GM21786 (cell line): ENCODE data around the gene LZTR1.

ENCODE experiments used
- ATAC-seq: cut with Tn5 transposase; IDR thresholded peaks from one replicate; pipeline ENCODE4 v1.9.1; 2021; ENCODE audit not compliant: unreplicated experiment

LZTR1 gene

DNA sequence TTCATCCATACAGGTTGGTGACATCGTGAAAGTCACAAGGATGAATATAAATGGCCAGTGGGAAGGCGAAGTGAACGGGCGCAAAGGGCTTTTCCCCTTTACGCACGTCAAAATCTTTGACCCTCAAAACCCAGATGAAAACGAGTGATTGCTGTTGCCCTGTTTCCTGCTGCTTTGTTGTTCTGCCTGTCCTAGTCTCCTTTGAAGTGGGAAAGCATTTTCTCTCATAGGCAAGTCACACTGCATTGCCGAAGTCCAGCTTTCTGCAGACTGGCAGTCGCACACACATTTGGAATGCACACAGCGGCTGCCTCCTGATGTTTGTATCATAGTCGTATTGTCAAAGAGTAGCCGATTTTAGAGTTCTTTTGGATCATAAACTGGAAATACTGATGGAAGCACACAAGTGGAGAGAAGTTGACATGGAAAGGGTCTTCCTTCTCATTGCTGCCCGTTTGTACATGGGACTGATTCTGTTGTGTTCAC is 32.4 kb upstream of the LZTR1 start:
- ATAC-seq: no peak

DNA sequence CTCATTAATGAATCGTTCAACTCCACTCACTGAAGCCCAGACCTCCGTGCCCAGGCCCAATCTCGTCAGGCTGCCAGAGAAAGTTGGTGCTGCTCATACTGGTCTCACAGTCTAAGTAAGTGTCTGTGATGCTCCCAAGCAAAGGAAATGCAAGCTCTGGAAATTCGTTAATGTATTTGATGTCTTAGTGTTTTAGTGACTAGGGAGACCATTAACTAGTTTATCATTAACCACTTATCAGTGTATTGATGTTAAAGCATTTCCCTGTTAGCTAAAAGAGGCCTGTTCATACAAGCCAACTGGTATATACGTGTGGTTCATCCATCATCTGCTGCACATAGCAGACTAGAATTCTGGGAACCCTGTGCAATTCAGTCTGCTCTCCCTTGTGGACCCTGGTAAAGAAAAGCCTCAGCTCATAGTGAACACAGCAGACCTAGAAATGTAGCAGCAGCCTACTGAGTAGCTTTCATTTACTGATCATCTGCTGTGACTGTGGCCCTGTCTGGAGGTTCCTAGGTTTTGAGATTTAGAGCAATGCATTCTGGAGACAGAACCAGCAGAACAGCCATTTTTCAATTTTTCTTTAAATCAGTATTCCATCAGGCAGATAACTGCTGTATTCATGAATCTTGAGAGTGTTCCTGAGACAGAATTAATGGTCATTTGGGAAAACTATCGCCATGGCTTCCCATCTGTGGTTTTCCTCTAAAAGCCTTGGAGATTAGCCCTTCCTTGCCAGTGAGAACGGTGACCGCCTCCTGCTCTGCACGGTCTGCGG is 30.8 kb upstream of the LZTR1 start:
- no peak for ATAC-seq

DNA sequence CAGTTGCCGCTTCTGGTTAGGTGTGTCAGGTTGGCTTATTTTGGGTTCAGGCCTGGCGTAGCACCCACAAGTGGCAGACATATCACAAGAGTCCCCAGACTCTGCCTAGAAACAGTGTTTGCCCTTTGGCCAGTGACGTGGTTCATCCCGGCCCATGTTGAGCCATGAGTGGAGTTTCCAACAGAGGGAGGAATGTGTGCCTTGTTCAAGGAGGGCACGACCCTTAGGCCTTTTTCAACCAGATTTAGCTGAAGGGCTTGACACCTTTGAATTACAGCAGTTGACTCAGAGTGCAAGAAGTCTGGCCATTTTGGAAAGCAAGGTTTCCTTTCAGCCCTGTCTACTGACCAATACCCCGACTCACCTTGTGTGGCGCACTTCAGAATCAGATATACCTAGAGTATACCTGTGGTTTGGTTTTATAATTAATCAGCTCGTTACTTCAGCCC is 30.1 kb upstream of the LZTR1 start:
- no peak for ATAC-seq

DNA sequence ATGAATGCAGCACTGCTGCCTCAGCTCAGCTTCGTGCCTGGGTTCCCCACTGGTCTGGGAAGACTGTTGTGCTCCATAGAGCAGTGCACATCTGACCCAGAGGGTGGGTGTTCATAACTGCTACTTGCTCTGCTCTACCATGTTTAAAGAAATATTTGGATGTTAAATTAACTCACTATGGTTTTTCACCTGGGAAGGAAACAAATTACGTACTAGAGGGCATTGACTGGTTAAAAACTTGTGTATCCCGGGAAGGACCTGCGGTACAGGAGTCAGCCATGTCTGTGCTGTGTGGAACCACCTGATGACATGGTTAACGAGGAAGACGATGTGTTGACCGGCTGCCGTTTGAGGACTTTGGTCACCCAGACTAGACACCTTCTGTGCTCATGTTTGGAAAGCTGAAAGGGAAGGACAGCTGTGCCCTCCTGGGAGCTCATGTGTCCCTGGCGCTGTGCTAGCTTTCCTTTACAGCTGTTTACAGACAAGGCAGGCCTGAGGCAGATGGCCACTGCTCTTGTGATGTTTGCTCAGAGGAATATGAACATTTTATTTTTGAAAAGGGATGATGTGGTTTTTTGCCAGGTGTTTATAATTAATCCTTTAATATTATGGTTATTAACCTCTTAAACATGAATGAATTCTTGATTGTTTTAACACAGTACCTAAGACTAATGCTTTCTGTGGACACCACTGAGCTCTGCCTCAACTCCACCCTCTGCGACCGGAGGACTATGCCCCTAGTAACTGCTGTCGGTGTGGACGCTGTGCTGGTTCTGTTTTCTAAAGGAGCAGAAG is 29.4 kb upstream of the LZTR1 start:
- ATAC-seq: no peak

DNA sequence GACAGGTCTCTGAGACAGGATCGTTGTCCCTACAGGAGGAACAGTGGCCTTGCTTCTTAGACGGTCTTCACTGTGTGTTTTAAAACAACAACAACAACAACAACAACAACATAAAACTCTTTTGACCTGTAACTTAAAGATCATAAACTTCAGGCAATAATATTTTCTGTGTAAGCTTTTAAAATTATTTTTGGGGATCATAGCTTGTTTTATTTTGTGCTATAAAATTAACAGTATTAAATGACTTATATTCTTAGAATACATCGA is 28.8 kb upstream of the LZTR1 start:
- no peak for ATAC-seq

DNA sequence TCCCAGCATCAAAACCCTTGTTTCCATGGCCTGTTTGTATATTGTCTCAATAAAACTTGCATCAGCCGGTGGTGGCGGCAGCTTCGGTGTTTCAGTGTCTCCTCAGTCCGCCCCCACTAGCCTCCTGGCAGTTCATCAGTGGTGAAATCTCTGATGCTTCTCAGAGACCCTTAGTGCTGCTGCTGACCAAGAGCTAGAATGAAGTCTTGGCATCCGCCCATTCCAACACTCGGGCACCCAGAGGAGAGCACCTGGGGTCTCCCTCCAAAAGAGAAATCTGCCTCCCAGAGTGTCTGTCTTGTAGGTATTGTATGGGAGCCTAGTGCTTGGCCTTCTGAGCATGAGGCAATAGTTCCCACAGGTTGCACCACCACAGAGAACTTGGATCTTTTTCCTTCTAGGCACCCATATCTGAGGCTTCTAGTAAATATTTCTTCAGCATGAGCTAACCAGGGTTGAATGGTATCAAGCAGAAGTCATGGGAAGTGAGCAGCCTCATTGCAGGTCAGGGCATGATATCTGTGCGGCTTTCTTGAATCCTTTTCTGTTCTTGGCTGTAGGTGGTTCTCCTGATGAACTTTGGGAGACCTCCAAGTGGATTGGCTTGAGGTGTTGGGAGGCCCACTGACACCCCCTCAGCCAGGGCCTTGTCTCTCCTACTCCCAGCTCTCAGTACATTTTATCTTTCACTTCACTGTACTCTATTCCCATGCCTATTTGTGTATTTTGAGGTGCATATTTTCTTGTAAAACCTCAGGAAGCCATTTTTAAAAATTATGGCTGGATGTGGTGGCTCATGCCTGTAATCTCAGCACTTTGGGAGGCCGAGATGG is 28.2 kb upstream of the LZTR1 start:
- ATAC-seq: no peak

DNA sequence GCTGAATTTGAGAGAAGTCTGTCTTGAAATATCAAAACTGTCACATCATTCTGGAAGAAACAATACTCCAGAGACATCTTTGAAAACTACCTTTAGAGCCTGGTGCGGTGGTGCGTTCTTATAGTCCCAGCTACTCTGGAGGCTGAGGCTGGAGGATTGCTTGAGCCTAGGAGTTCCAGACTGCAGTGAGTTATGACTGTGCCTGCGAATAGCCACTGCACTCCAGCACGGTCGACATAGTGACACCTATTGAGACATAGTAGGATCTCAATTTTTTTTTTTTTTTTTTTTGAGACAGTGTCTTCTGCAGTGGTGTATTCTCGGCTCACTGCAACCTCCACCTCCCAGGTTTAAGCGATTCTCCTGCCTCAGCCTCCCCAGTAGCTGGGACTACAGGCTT is 26.5 kb upstream of the LZTR1 start:
- no peak for ATAC-seq

DNA sequence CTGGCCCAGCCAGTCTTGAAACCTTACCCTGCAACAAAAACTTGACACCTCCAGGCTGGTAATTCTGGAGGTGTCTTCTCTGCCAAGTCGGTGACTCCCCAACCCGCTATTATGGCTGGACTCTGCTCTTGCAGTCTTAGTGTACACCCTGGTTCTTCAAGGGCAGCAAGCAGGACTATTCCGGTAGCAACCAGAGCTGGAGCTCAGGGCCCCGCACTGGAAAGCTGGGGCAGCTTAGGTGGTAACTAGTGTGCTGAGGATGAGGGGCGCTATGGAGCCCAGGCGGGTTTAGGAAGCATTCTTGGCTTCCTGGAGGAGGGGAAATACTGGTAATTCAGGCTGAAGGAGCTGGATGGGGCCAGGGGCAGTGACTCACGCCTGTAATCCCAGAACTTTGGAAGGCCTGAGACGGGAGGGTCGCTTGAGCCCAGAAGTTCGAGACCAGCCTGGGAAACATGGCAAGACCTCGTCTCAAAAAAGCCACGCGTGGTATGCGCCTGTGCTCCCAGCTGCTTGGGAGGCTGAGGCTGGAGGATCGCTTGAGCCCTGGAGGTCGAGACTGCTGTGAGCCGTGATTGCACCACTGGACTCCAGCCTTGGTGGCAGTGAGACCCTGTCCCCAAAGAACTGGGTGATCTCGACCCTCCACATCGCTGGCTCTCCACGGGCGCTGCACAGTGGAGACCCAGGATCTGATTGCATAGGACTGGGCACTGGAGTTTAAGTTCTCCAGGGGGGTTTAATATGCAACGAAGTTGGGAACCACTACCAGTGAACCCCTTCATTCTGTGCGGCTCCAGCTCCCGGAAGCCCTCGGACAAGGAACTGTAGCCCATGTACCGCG is 25.6 kb upstream of the LZTR1 start:
- no peak for ATAC-seq

DNA sequence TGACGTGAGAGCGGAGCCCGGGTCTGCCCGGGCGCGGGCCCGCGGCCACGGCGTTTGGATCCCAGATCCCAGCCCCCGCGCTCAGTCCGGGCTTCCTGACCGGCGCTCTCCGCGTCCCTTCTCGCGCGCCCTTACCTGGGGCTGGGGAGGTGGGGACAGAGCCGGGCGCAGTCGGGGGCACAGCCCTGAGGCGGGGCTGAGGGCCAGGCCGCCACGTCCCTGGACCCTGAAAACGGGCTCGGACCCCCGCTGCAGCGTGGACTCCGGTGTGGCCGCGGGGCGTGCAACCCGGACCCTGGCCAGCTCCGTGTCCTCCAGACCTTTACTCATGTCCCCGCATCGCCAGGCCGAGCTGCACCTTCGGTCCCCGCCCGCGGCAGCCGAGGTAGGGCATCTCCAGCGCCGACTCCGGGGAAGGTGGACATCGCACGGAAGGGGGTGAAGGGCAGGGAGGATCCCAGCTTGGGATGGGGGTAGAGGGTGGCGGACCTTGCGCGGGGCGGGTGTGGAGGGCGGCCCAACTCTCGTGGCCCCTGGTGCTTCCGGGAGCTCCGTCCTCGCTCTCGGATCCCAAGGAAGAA is 24.9 kb upstream of the LZTR1 start:
- ATAC-seq: no peak

DNA sequence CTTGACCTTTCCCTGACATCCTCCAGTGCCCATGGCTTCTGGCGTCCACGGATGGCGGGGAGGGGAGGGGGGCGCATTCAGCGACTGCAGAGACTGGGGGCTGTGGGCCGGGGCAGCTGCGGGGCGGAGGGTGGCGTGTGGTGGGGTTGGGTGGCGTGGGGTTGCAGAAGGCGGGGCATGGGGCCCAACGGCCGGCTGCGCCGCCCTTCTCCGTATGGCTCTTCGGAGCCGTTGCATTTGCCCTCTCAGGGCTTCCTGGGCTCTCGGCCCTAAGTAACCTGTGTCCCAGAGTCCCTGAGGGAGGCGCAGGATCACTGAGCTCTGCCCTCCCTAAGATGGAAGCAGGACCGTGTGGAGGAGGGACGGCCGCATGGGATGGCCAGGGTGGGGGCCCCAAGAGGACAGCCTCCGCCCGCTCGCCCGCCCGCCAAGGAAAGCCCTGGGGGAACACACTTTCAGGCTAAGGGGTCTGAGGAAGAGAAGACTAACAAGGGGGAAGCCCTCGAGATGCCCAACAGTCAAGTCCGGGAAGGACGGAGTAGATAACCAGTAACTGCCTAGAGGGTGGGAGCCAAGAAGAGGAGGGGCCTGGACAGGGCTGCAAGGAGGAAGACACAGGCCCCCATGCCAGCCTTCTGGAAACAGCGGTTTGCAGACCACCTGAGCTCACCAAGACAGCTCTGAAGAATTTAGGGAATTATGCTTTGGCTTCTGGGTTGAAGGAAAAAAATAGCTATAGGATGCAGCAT is 24.2 kb upstream of the LZTR1 start:
- no peak for ATAC-seq

DNA sequence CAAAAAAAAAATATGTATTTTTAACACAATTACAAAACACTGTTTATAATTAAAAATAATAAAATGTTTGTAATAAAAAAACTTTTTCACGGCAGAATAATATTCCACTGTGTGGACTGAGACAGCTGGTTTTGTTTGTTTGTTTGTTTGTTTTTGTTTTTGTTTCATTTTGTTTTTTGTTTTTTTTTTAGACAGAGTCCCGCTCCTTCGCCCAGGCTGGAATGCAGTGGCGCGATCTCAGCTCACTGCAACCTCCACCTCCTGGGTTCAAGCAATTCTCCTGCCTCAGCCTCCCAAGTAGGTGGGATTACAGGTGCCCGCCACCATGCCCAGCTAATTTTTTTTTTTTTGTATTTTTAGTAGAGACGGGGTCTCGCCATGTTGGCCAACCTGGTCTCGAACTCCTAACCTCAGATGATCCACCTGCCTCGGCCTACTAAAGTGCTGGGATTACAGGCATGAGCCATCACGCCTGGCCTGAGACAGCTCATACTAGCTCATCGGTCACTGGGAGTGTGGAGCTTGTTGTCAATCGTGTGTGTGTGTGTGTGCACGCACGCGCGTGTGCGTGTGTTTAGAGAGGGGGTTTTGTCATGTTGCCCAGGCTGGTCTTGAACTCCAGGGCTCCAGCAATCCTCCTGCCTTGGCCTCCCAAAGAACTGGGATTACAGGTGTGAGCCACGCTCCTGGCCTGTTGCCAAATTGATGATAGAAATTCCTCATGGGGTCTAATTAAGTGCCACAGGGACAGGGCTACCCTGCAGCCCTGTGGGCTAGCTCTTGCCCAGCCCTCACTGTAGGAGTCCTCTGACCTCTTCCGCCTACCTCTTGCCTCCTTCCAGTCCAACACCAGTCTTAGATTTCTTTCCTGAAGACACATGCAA is 22.3 kb upstream of the LZTR1 start:
- no peak for ATAC-seq

DNA sequence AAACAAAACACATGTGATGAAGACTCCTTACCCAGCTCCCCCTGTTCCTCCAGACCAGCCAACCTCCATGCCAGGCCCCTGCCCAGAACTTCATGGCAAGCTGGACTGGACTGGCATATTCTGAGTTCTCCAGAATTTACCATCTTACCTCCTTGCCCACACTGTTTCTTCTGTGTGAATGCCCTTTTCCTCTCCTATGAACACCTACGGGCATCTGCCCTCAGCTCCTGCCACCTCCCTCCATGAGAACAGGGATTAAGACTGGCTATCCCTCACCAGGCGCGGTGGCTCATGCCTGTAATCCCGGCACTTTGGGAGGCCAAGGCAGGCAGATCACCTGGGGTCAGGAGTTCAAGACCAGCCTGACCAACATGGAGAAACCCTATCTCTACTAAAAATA is 21.5 kb upstream of the LZTR1 start:
- ATAC-seq: no peak

DNA sequence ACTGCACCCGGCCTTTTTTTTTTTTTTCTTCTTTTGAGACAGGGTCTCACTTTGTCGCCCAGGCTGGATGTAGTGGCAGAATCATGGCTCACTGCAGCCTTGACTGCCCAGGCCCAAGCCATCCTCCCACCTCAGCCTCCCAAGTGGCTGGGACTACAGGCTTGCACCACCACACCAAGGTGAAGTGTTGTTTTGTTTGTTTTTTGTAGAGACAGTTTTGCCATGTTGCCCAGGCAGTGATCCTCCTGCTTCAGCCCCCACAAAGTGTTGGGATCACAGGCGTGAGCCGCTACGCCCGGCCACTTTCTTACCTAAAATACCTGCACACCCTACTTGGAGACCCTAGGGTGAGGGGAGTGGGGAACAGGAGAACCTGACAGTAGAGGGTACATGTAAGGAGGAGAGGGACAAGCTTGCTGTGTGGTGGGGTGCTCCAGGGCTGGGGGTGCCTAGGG is 19.6 kb upstream of the LZTR1 start:
- ATAC-seq: no peak

DNA sequence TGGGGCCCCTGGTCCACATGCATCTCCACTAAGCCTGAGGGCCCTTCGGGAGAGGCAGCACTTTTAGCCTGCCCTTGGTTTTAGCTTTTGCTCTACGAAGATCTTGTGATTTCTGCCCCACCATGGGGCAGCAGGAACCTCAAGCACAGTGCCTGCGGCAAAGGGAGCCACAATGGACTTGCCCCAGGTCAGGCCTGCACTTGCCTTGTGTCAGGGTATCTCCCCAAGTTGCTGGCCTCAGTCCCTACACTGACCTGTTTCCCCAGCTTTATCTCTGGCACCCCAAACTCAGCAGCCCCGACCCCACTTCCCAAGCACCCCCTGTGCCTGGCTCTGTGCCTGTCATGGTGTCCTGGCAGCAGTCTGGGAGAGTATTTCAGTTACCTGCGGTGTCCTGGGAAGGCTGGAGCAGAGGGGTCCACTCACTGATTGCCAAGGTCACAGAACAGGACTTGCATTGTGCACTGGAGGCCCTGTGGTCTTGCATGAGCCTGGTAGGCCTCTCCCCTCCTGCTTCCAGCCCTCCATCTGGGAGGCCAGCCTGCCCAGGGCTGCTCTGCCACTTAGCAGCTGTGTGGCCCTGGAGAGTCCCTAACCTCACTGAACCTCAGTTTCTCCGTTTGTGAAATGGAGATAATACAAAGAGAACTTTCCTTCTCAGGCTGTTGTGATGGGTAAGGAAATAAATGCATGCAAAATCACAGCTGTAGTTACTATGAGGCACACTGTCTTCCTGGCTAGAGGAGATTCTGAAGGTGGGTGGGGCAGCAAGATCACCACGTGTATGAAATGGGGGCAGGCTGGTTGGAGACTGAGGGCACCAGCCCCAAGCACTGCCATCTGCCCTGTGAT is 18.7 kb upstream of the LZTR1 start:
- ATAC-seq: no peak

DNA sequence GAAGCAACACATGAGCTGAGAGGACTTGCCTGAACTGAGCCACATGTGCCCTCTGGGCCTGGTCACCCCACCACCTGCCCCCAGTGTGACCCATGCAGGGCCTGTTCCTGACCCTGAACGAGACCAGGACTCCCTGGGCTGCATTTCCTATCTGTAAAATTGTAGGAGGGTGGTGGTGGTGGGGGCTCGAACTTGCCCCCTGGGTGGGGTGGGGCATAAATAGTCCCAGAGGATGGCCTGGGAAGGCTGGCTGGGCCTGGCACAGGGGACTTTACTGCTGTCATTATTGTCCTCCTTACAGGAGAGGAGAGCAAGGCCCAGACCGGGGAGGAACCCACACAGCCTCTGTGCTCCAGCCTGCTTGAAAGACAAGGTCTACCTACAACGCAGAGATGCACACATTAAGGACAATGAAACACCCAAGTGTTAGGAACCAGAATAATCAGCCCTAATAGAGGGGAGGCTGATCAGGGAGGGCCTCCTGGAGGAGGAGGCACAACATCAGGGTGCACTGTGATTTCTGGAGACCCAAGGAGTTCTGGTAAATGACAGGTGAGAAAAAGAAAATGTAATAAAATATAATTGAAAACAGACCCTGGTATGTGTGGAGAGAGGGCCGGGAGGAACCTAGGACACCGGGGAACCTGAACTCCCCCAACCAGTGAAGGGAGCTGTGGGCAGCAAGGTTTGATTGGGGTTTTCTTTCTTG is 17.9 kb upstream of the LZTR1 start:
- no peak for ATAC-seq

DNA sequence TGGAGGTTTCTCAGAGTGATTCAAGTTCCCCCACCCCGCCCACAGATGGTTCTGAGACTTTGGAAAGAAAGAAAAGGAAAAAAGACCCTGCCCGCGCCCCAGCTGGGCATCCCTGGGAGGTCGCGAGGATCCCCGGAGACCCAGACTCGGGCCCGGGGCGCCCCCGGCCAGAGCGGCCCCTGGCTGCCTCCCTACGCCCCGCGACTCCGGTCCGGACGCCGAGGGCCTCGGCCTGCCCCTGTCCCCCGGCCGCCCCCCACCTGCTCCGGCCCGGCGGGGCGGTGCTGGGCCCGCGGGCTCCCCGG is 17.3 kb upstream of the LZTR1 start:
- no peak for ATAC-seq
